ENCODE data around the gene PLCB4.
"Not testable (repeated sequence)": the region's sequence is repeated elsewhere in the genome, so short reads cannot be mapped to it uniquely, and the experiment has no call there.

Gene PLCB4

GRCh38 chr20:9068841-9069663, at the start of gene PLCB4:
Gene PLCB4, plus strand, starts transcription at chr20:9069087. Its CDS starts 238,728 bp downstream, at chr20:9307815.
- peak; percentile 67 for DNase-seq

GRCh38 chr20:9019833-9020232, 49.1 kb upstream of the PLCB4 start:
- no peak for DNase-seq

GRCh38 chr20:9021216-9021615, 47.7 kb upstream of the PLCB4 start:
- DNase-seq, result no peak

- no peak for DNase-seq
Measured at GRCh38 chr20:9021699-9022098, 47.2 kb upstream of the PLCB4 start.

GRCh38 chr20:9022376-9022775, 46.5 kb upstream of the PLCB4 start:
- no peak for DNase-seq

GRCh38 chr20:9024606-9025005, 44.3 kb upstream of the PLCB4 start:
- no peak for DNase-seq

GRCh38 chr20:9025011-9025410, 43.9 kb upstream of the PLCB4 start:
- DNase-seq, result no peak

- no peak for DNase-seq
Measured at GRCh38 chr20:9025643-9026042, 43.2 kb upstream of the PLCB4 start.

- DNase-seq, result no peak
Measured at GRCh38 chr20:9027626-9028025, 41.3 kb upstream of the PLCB4 start.

- no peak for DNase-seq
Measured at GRCh38 chr20:9028419-9028818, 40.5 kb upstream of the PLCB4 start.

GRCh38 chr20:9031991-9032390, 36.9 kb upstream of the PLCB4 start:
- no peak for DNase-seq

- no peak for DNase-seq
Measured at GRCh38 chr20:9032758-9033157, 36.1 kb upstream of the PLCB4 start.

GRCh38 chr20:9035126-9035525, 33.8 kb upstream of the PLCB4 start:
- peak; percentile 7 for DNase-seq

GRCh38 chr20:9036593-9036992, 32.3 kb upstream of the PLCB4 start:
- no peak for DNase-seq

- no peak for DNase-seq
Measured at GRCh38 chr20:9038791-9039535, 29.9 kb upstream of the PLCB4 start.

GRCh38 chr20:9040863-9041524, 27.9 kb upstream of the PLCB4 start:
- DNase-seq, result no peak

GRCh38 chr20:9043364-9043763, 25.5 kb upstream of the PLCB4 start:
- no peak for DNase-seq

GRCh38 chr20:9047928-9048327, 21.0 kb upstream of the PLCB4 start:
- not testable (repeated sequence) for DNase-seq

- no peak for DNase-seq
Measured at GRCh38 chr20:9051508-9051907, 17.4 kb upstream of the PLCB4 start.

GRCh38 chr20:9052136-9052535, 16.8 kb upstream of the PLCB4 start:
- DNase-seq, result no peak

GRCh38 chr20:9053108-9053507, 15.8 kb upstream of the PLCB4 start:
- no peak for DNase-seq

GRCh38 chr20:9054176-9054575, 14.7 kb upstream of the PLCB4 start:
- no peak for DNase-seq

GRCh38 chr20:9059931-9060330, 9.0 kb upstream of the PLCB4 start:
- DNase-seq, result no peak

- DNase-seq, result no peak
Measured at GRCh38 chr20:9061434-9061833, 7.5 kb upstream of the PLCB4 start.

Measured in NCI-H82 (cell line).